Stomach (tissue), 9 donors: Measurements from ENCODE around the gene ZNF221. TPM values are rescaled to one million over a fixed set of nuclear protein-coding genes. Genes with fewer than 3 reads are reported as not detected.

Experiments used
- DNase-seq, 2 donors: peaks; one replicate each; pipeline versions ENCODE4 v3.0.0 to v3.0.0-alpha.2; 2013 to 2019
- H3K27ac ChIP-seq, 5 donors: fragments of 200-600 bp in 4 of 5; sonication (generic) in 4 of 5; one replicate each; pipeline ENCODE4 v1.5.1; 2013 to 2019; ENCODE audit warnings: mild to moderate bottlenecking in 1 of 5, moderate library complexity in 1 of 5
- H3K27me3 ChIP-seq, 3 donors: fragments of 200-600 bp; sonication (generic); one replicate each; pipeline ENCODE4 v1.5.1; 2017 to 2019; ENCODE audit warnings: mixed run types in 1 of 3
- H3K36me3 ChIP-seq, 4 donors: fragments of 200-600 bp; sonication (generic); 1 replicate in 3 of 4; 2 replicates in 1 of 4; pipeline ENCODE4 v1.5.1; 2016 to 2019
- H3K4me1 ChIP-seq, 4 donors: fragments of 200-600 bp; sonication (generic); one replicate each; pipeline ENCODE4 v1.5.1; 2016 to 2019
- H3K4me3 ChIP-seq, 4 donors: fragments of 200-600 bp; sonication (generic) in 3 of 4; one replicate each; pipeline ENCODE4 v1.5.1; 2016 to 2019; ENCODE audit warnings: mild to moderate bottlenecking in 1 of 4
- H3K9me3 ChIP-seq, 4 donors: fragments of 200-600 bp; sonication (generic); one replicate each; pipeline ENCODE4 v1.5.1; 2016 to 2019
- EP300 ChIP-seq: sonication (generic); formaldehyde crosslinking; IDR thresholded peaks from one replicate; pipeline ENCODE4 v1.6.1; 2017; ENCODE audit warnings: antibody characterized with exemption
- POLR2A ChIP-seq, 4 donors: fragments of 450-650 bp; IDR thresholded peaks; one replicate each; pipeline ENCODE4 v1.6.1; 2016; ENCODE audit warnings: antibody characterized with exemption in 4 of 4, control low read depth in 2 of 4, mild to moderate bottlenecking in 1 of 4, moderate library complexity in 1 of 4
- POLR2AphosphoS5 ChIP-seq, 3 donors: sonication (generic); formaldehyde crosslinking; IDR thresholded peaks; one replicate each; pipeline ENCODE4 v1.6.1; 2016; ENCODE audit warnings: antibody characterized with exemption in 3 of 3
- WGBS, 5 donors: extraction: QIAGEN DNeasy Blood & Tissue Kit in 3 of 5; methylation state at CpG; one replicate each; pipeline versions ENCODE4 v1.1.5 to v1.1.7; 2013 to 2018; 5-methylcytosine and 5-hydroxymethylcytosine counted together
- intact Hi-C: fragments of 100-400 bp; cut with DNase I; formaldehyde crosslinking; loops from one replicate; pipeline ENCODE4 v1.15.1; 2023; ENCODE audit warnings: low total_unique reads
- polyA plus RNA-seq, 3 donors: library from polyadenylated mRNA; stranded (reverse); fragments of 200-250 nt; gene quantifications; one replicate each; pipeline ENCODE4 v1.2.3, GENCODE V29; 2013
- total RNA-seq, 5 donors: library from RNA; depleted of rRNA; stranded (reverse); fragments of >200 nt; gene quantifications; one replicate each; pipeline versions ENCODE4 v1.1.0 to v1.2.3, GENCODE V29; 2014 to 2016
- TF ChIP-seq, protein P1 (sequence below), 7 experiments: fragments of 450-650 bp in 4 of 7; fragments of 200-600 bp in 3 of 7; sonication (generic) in 3 of 7; IDR thresholded peaks; one replicate each; pipeline ENCODE4 v1.5.1; 2016 to 2019; ENCODE audit warnings: antibody characterized with exemption in 7 of 7, control low read depth in 2 of 7, mild to moderate bottlenecking in 1 of 7
- donor health status: healthy with polysubstance abuse.
- donor health status: Bipolar disorder and iron deficiency.
- donor health status: healthy.

The ZNF221 gene
- total and polyA plus RNA-seq, 8 donors = 0.31 to 12.1 (median 1.4) TPM; not detected in 1

DNA sequence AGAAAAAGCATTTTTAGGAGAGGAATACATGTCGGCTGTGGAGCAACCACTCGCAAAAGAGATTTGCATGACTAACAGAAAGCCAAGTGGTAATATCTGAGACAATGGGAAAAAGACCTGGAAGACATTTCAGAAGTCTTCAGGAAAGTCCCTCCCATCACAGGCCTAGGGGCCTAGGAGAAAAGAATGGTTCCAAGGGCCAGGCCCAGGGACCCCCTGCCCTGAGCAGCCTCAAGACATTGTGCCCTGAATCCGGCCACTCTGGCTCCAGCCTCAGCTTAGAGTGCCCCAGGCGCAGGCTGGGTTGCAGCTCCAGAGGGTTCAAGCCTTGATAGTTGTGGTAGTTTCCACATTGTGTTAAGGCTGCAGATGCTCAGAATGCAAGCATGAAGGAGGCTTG is 9.4 kb downstream of the ZNF221 start:
- intact Hi-C loops = no loop called here
- Histone ChIP-seq H3K27ac (no peak overlapping the region), H3K4me1 (no peaks in the 10 kb centered on the region), H3K9me3 (peaks cover 30 to 100% (median 95%) of the 10 kb centered on the region in 4 donors), H3K4me3 (no peak overlapping the region), H3K36me3 (peaks cover 17 to 82% (median 47%) of the 10 kb centered on the region in 4 donors), H3K27me3 (no peaks in the 10 kb centered on the region)
- no peak for DNase-seq
- TF ChIP-seq EP300 = no peak
- TF ChIP-seq, protein P1, sequence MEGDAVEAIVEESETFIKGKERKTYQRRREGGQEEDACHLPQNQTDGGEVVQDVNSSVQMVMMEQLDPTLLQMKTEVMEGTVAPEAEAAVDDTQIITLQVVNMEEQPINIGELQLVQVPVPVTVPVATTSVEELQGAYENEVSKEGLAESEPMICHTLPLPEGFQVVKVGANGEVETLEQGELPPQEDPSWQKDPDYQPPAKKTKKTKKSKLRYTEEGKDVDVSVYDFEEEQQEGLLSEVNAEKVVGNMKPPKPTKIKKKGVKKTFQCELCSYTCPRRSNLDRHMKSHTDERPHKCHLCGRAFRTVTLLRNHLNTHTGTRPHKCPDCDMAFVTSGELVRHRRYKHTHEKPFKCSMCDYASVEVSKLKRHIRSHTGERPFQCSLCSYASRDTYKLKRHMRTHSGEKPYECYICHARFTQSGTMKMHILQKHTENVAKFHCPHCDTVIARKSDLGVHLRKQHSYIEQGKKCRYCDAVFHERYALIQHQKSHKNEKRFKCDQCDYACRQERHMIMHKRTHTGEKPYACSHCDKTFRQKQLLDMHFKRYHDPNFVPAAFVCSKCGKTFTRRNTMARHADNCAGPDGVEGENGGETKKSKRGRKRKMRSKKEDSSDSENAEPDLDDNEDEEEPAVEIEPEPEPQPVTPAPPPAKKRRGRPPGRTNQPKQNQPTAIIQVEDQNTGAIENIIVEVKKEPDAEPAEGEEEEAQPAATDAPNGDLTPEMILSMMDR (IDR thresholded peaks at IDR 0.05) = no peak
- TF ChIP-seq POLR2A (IDR thresholded peaks at IDR 0.05) = no peak
- TF ChIP-seq POLR2AphosphoS5 (IDR thresholded peaks at IDR 0.05) = no peak
- WGBS, 5 donors = 68 to 74% (median 74%) methylated on average over 4 of the region's 4 CpGs

DNA sequence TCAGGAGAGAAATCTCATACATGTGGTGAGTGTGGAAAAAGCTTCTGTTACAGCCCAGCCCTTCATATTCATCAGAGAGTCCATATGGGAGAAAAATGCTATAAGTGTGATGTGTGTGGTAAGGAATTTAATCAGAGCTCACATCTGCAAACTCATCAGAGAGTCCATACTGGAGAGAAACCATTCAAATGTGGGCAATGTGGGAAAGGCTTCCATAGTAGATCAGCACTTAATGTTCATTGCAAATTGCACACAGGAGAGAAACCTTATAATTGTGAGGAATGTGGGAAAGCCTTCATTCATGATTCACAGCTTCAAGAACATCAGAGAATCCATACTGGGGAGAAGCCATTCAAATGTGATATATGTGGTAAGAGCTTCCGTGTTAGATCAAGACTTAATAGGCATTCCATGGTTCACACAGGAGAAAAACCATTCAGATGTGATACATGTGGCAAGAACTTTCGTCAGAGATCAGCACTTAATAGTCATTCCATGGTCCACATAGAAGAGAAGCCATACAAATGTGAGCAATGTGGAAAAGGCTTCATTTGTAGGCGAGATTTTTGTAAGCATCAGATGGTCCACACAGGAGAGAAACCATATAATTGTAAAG is 15.2 kb downstream of the ZNF221 start:
- H3K36me3 ChIP-seq = peaks cover 41 to 100% (median 75%) of the 10 kb centered on the region in 4 donors
- no peak overlapping the region for H3K4me3 ChIP-seq
- 92 to 99% (median 95%) methylated on average over 3 of the region's 3 CpGs for WGBS, 5 donors

DNA sequence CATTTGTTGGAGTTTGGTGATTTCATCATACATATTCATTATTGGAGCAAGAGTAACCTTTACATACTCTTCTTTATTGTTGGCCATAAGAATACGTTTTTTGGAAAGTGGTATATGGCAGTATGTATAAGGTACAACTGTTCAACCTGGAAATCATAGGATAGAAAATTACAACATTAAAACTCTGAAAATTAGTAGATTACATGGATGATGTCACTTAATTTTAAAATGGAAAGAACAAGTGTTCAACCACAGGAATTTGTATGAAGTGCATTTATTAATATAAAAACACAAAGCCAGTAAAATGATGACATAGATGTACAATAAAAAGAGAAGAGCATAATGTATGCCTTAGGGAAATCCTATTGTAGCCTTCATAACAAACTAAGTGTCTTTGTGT is 25.7 kb downstream of the ZNF221 start:
- DNase-seq = no peak
- WGBS, 5 donors = 83 to 94% (median 88%) methylated on average over 1 of the region's 1 CpG
- H3K4me1 ChIP-seq = no peaks in the 10 kb centered on the region
- H3K9me3 ChIP-seq = peaks cover 45 to 100% (median 88%) of the 10 kb centered on the region in 4 donors
- H3K27ac ChIP-seq = no peak overlapping the region
- TF ChIP-seq, protein P1 (IDR thresholded peaks at IDR 0.05) = no peak
- TF ChIP-seq POLR2AphosphoS5 (IDR thresholded peaks at IDR 0.05) (no peak), EP300 (no peak), POLR2A (IDR thresholded peaks at IDR 0.05) (no peak)
- peaks cover 0 to 19% (median 0%) of the 10 kb centered on the region in 4 donors for H3K36me3 ChIP-seq
- intact Hi-C loops = no loop called here
- H3K27me3 ChIP-seq = no peaks in the 10 kb centered on the region
- H3K4me3 ChIP-seq = no peak overlapping the region

More for the DNA sequence above, 15.2 kb downstream of the ZNF221 start:
- intact Hi-C loops = no loop called here
- Histone ChIP-seq H3K27ac (no peak overlapping the region), H3K9me3 (peaks cover 62 to 100% (median 98%) of the 10 kb centered on the region in 4 donors), H3K4me1 (no peaks in the 10 kb centered on the region), H3K27me3 (no peaks in the 10 kb centered on the region)
- TF ChIP-seq, protein P1 (IDR thresholded peaks at IDR 0.05) = no peak
- TF ChIP-seq EP300 (no peak), POLR2A (IDR thresholded peaks at IDR 0.05) (no peak), POLR2AphosphoS5 (IDR thresholded peaks at IDR 0.05) (no peak)
- no peak for DNase-seq

GRCh38 chr19:43983544-43983911 is 32.5 kb downstream of the ZNF221 start:
- Histone ChIP-seq H3K27ac (peak overlapping the region in 4 of 5 donors; percentile 70 to 87 (median 80)), H3K4me3 (peak overlapping the region; percentile 67 to 92 (median 76)), H3K4me1 (peaks cover 6 to 22% (median 16%) of the 10 kb centered on the region in 4 donors), H3K36me3 (peaks cover under 1 to 8% (median 5%) of the 10 kb centered on the region in 4 donors), H3K27me3 (no peaks in the 10 kb centered on the region), H3K9me3 (peaks cover 5 to 42% (median 31%) of the 10 kb centered on the region in 4 donors)
- intact Hi-C loops = no loop called here
- 74 to 91% (median 80%) methylated on average over 2 of the region's 2 CpGs for WGBS, 5 donors
- DNase-seq = peak in 1 of 2 donors; percentile 3
- TF ChIP-seq EP300 = no peak
- no peak for TF ChIP-seq POLR2AphosphoS5 (IDR thresholded peaks at IDR 0.05)
- TF ChIP-seq, protein P1 (IDR thresholded peaks at IDR 0.05) = no peak
- TF ChIP-seq POLR2A (IDR thresholded peaks at IDR 0.05) = no peak
